Epithelial cell of esophagus (primary cell): ENCODE results near the gene RALGPS1.

Experiments
- DNase-seq: peaks from one replicate; pipeline ENCODE4 v3.0.0; 2010; ENCODE audit warnings: low read depth
- H3K4me3 ChIP-seq: 2 replicates; pipeline ENCODE4 v1.5.1; 2011; ENCODE audit warnings: mild to moderate bottlenecking, low read length, control low read depth
- CTCF ChIP-seq: IDR thresholded peaks from 2 replicates; pipeline ENCODE4 v1.5.1; 2011; ENCODE audit warnings: low read depth, mild to moderate bottlenecking, low read length, control low read depth, inconsistent platforms; ENCODE audit not compliant: insufficient read depth; ENCODE audit errors: missing control alignments

The RALGPS1 gene

GRCh38 chr9:126983767-126984166, 69.2 kb downstream of the RALGPS1 start:
- no peak overlapping the region for H3K4me3 ChIP-seq
- no peak for DNase-seq
- no peak for TF ChIP-seq CTCF

DNA sequence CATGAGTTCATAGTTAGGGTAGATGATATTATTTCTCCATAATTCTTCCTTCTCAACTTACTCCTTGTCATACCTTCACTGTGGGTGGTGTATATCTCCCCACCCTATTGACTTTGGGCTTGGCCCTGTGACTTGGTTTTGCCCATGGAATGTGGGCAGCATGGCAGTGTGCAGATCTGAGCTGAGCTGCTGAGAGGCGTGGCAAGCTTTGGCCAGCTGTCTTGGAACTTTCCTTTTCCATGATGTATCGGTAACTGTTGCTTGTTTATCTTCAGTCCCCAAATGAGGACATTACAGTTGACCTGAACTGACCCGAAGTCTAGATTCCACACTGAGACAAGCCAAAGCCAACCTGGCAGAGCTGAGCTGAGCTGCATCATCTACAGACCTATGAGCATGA, 70.4 kb downstream of the RALGPS1 start:
- DNase-seq = peak; percentile 14
- TF ChIP-seq CTCF = no peak
- H3K4me3 ChIP-seq = no peak overlapping the region

- peak; percentile 98 for DNase-seq
Measured at GRCh38 chr9:126985870-126986498, 71.4 kb downstream of the RALGPS1 start.

GRCh38 chr9:126986506-126986951, 71.9 kb downstream of the RALGPS1 start:
- TF ChIP-seq CTCF = no peak
- peak; percentile 80 for DNase-seq
- H3K4me3 ChIP-seq = no peak overlapping the region

More at GRCh38 chr9:126985870-126986498, 71.4 kb downstream of the RALGPS1 start:
- H3K4me3 ChIP-seq = no peak overlapping the region
- TF ChIP-seq CTCF = no peak

DNA sequence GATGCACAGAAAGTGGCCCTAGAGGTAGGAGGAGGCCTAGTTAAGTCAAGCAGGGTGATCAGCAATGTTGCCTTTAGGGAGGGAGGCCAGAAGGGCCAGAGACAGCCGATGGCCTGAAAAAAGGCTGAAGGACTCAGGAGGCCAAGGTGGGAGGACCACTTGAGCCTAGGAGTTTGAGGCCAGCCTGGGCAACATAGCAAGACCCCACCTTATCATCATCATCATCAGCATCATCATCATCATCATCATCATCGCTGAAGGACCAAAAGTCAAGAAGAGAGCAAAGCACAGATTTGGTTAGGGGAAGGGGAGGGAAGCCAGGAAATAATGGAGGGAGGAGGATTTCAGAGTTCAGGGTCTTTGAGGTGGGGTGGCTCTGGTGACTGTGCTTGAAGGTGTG, 74.3 kb downstream of the RALGPS1 start:
- TF ChIP-seq CTCF = no peak
- H3K4me3 ChIP-seq = no peak overlapping the region

GRCh38 chr9:126989847-126990842, 75.6 kb downstream of the RALGPS1 start:
- no peak for TF ChIP-seq CTCF
- H3K4me3 ChIP-seq = no peak overlapping the region
- no peak for DNase-seq

More for the DNA sequence above, 74.3 kb downstream of the RALGPS1 start:
- no peak for DNase-seq
